Measurements from ENCODE around the gene MPZL3.

GRCh38 chr11:118236170-118236569, 16.0 kb downstream of the MPZL3 start:
- no peak for TF ChIP-seq YY1 (IDR thresholded peaks at IDR 0.05; ENCODE audit: insufficient read depth, insufficient read length)
- TF ChIP-seq ZNF274 (IDR thresholded peaks at IDR 0.05; ENCODE audit: low read depth, low read length) = no peak
- TF ChIP-seq SUZ12 (IDR thresholded peaks at IDR 0.05; ENCODE audit: extremely low read depth, insufficient read depth, insufficient read length) = no peak

All from NT2/D1 (cell line).